Endothelial cell (in vitro differentiated cells): ENCODE data around the gene TRPM2. TPM values are rescaled to one million over a fixed set of nuclear protein-coding genes. Genes with fewer than 3 reads are reported as not detected.

Experiments
- DNase-seq: peaks from one replicate; pipeline ENCODE4 v3.0.0; 2021; ENCODE audit warnings: low spot score
- H3K27ac Mint-ChIP-seq: one replicate; pipeline ENCODE4 v1.8.0; 2021; ENCODE audit warnings: mixed read lengths, inconsistent platforms; ENCODE audit not compliant: unreplicated experiment
- H3K27me3 Mint-ChIP-seq: one replicate; pipeline ENCODE4 v1.8.0; 2021; ENCODE audit warnings: mild to moderate bottlenecking, moderate library complexity, mixed read lengths, inconsistent platforms; ENCODE audit not compliant: unreplicated experiment
- H3K36me3 Mint-ChIP-seq: one replicate; pipeline ENCODE4 v1.8.0; 2021; ENCODE audit warnings: mild to moderate bottlenecking, low read depth, mixed read lengths, inconsistent platforms; ENCODE audit not compliant: unreplicated experiment
- H3K4me1 Mint-ChIP-seq: one replicate; pipeline ENCODE4 v1.8.0; 2021; ENCODE audit warnings: mild to moderate bottlenecking, mixed read lengths, inconsistent platforms; ENCODE audit not compliant: unreplicated experiment
- H3K4me3 Mint-ChIP-seq: one replicate; pipeline ENCODE4 v1.8.0; 2021; ENCODE audit warnings: mild to moderate bottlenecking, mixed read lengths, inconsistent platforms; ENCODE audit not compliant: unreplicated experiment
- H3K9me3 Mint-ChIP-seq: one replicate; pipeline ENCODE4 v1.8.0; 2021; ENCODE audit warnings: mixed read lengths, inconsistent platforms; ENCODE audit not compliant: unreplicated experiment
- total RNA-seq: library from RNA; stranded (reverse); fragmentation: NEBNext Ultra II Directional; extraction: Animal tissue kit (Norgen Biotek cat#: 25700); gene quantifications from one replicate; pipeline ENCODE4 v1.2.1, GENCODE V29; 2021; ENCODE audit not compliant: unreplicated experiment
- TF ChIP-seq, protein P1 (sequence below): fragments of 200-600 bp; sonication (generic); IDR thresholded peaks from one replicate; pipeline ENCODE4 v1.5.0; 2021; ENCODE audit warnings: antibody characterized with exemption; ENCODE audit not compliant: unreplicated experiment

The TRPM2 gene
- total RNA-seq, 1 donor from 2014 or later, result 0.15 TPM

DNA sequence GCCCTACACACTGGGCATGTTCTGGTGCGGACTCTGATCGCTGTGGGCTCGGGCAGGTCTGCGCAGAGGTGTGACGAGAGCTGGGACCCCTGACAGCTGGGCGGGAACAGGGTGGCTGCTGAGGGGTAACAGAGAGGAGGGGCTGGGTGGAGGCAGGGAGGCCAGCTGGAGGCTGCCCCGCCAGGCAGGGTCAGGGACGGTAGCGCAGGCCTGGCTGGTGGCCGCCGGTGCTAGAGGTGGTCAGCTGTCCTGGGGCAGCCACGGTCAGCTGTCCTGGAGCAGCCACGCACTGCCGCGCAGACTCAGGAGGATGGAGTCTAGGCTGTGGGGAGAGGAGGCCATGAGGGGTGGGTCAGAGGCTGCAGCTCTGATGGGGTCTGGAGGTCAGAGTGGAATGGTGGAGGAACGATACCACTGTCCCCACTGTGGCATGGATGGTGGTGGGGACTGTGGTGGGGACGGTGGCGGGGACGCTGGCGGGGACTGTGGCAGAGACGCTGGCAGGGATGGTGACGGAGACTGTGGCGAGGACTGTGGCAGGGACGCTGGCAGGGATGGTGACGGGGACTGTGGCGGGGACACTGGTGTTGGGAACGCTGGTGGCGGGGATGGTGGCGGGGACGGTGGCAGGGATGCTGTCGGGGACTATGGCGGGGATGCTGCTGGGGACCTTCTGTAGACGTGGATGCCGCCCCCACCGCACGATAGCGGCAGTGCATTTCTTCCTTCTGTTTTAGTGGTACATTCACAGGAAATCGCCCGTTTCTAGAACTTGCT, 80.6 kb downstream of the TRPM2 start:
- no peak for DNase-seq
- no peaks in the 10 kb centered on the region for H3K4me1 Mint-ChIP-seq
- no peak overlapping the region for H3K27ac Mint-ChIP-seq
- no peaks in the 10 kb centered on the region for H3K9me3 Mint-ChIP-seq
- TF ChIP-seq, protein P1, sequence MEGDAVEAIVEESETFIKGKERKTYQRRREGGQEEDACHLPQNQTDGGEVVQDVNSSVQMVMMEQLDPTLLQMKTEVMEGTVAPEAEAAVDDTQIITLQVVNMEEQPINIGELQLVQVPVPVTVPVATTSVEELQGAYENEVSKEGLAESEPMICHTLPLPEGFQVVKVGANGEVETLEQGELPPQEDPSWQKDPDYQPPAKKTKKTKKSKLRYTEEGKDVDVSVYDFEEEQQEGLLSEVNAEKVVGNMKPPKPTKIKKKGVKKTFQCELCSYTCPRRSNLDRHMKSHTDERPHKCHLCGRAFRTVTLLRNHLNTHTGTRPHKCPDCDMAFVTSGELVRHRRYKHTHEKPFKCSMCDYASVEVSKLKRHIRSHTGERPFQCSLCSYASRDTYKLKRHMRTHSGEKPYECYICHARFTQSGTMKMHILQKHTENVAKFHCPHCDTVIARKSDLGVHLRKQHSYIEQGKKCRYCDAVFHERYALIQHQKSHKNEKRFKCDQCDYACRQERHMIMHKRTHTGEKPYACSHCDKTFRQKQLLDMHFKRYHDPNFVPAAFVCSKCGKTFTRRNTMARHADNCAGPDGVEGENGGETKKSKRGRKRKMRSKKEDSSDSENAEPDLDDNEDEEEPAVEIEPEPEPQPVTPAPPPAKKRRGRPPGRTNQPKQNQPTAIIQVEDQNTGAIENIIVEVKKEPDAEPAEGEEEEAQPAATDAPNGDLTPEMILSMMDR, result no peak
- no peak overlapping the region for H3K4me3 Mint-ChIP-seq
- no peaks in the 10 kb centered on the region for H3K36me3 Mint-ChIP-seq
- H3K27me3 Mint-ChIP-seq, result peaks cover 8% of the 10 kb centered on the region

DNA sequence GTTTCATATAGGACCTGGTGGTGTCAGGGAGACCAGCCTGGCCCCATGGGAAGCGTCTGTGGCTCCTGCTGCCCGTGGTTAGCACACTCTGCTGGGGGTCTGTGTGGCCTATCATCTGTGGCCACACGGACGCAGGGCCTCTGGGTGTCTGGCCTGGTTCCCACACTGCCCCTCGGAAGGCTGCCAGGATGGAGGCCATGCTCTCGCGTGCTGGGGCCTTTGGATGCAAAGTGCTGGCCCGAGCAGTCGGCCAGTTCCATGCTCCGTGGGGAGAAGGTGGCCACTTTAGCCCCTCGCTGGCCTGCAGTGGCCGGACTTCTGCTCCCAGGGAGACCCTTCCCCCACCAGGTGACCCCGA, 81.1 kb downstream of the TRPM2 start:
- Mint-ChIP-seq H3K36me3 (no peaks in the 10 kb centered on the region), H3K27ac (no peak overlapping the region), H3K4me3 (no peak overlapping the region), H3K9me3 (no peaks in the 10 kb centered on the region), H3K27me3 (peaks cover 8% of the 10 kb centered on the region), H3K4me1 (no peaks in the 10 kb centered on the region)
- TF ChIP-seq, protein P1, result no peak
- no peak for DNase-seq

DNA sequence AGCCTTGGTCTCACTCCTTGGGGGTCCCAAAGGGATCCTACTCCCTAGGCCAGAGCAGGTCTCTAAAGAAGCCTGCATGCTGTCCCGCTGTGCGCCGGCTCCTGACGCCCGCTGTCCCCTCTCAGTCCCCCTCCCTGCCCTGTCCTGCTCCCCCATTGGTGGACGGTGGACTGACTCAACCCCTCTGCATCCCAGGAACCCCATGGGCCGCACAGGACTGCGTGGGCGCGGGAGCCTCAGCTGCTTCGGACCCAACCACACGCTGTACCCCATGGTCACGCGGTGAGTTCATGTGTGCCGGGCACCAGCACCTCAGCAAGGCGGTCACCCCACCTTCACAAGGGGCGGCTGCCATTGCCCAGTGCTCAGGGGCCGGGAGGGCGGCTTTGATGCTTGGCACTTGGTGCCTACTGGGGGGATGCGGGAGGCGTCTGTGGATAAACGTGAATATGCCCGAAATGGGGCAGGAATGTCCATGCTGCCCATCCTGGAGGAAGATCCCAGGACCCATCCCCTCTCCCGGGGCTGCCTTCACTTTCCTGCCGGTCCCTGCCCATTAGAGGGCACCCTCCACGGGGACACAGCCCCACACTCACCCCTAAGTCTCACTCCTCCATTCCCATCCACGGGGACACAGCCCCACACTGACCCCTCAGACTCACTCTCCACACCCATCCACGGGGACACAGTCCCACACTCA, 81.7 kb downstream of the TRPM2 start:
- DNase-seq, result no peak
- Mint-ChIP-seq H3K4me1 (no peaks in the 10 kb centered on the region), H3K4me3 (no peak overlapping the region), H3K9me3 (no peaks in the 10 kb centered on the region), H3K27me3 (peaks cover 8% of the 10 kb centered on the region), H3K27ac (no peak overlapping the region), H3K36me3 (no peaks in the 10 kb centered on the region)
- TF ChIP-seq, protein P1, result no peak

DNA sequence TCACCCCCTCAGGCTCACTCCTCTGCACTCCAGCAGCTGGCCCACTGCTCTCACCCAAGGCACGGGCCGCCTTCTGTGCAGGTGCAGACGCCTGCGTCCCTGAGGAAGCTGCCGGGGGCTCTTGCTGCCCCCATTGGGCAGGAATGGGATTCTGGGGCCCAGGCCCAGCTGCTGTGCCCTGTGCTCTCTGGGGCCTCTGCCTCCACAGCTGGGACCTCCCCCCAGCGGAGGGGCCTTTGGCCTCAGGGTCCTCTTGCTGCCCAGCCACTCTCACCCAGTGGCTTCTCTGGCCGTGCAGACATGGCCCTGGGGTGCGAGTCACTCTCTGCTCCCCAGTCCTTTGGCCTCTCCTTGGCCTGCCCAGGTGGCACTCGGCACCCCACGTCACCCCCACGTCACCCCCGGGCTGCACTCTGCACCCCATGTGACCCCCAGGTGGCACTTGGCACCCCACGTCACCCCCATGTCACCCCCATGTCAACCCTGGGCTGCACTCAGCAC, 82.7 kb downstream of the TRPM2 start:
- H3K4me3 Mint-ChIP-seq, result no peak overlapping the region
- no peak for DNase-seq
- peaks cover 8% of the 10 kb centered on the region for H3K27me3 Mint-ChIP-seq
- no peaks in the 10 kb centered on the region for H3K9me3 Mint-ChIP-seq
- H3K27ac Mint-ChIP-seq, result no peak overlapping the region
- no peaks in the 10 kb centered on the region for H3K36me3 Mint-ChIP-seq
- TF ChIP-seq, protein P1, result no peak
- H3K4me1 Mint-ChIP-seq, result no peaks in the 10 kb centered on the region

DNA sequence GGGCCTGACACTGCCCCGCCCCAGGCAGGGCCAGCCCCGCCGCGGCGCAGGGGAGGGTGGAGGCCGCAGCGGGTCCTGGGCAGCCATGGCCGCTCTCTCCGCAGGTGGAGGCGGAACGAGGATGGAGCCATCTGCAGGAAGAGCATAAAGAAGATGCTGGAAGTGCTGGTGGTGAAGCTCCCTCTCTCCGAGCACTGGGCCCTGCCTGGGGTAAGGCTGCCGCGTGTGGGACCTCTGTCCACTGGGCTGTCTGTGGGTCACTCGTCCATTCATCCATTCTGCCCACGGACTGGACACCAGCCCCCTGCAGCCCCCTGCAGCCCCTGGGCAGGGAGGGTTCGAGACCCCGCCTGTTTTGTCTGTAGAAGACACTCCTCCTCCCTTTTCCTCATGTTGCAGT, 83.5 kb downstream of the TRPM2 start:
- DNase-seq, result no peak
- TF ChIP-seq, protein P1, result no peak
- no peaks in the 10 kb centered on the region for H3K36me3 Mint-ChIP-seq
- H3K27me3 Mint-ChIP-seq, result peaks cover 8% of the 10 kb centered on the region
- H3K4me1 Mint-ChIP-seq, result no peaks in the 10 kb centered on the region
- no peak overlapping the region for H3K27ac Mint-ChIP-seq
- no peak overlapping the region for H3K4me3 Mint-ChIP-seq
- H3K9me3 Mint-ChIP-seq, result no peaks in the 10 kb centered on the region
